GM12872 (cell line): ENCODE results near the gene IL1RL1.

Experiments used
- TF ChIP-seq, protein P1 (sequence below): IDR thresholded peaks from 3 replicates; pipeline ENCODE4 v1.5.1; 2011; ENCODE audit warnings: low read depth, mild to moderate bottlenecking, low read length, moderate library complexity; ENCODE audit not compliant: insufficient read depth

IL1RL1 gene

DNA sequence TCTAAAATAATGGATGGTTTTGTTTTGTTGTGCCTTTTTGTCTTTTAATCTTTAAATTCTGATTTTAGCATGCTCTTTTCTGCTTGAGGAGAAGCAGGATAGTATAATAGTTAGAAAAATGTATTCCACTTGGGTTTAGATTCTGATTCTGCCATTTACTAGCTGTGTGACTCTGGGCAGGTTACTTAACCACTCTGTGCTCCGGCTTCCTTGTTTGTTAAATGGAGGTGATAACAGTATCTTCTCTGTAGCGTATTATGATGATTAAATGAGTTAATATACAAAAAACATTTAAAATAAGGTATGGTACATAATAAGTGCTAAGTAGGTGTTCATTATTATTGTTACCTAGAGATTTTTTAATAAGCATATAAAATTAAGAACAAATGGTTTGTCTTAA is 84.6 kb downstream of the IL1RL1 start:
- TF ChIP-seq, protein P1, sequence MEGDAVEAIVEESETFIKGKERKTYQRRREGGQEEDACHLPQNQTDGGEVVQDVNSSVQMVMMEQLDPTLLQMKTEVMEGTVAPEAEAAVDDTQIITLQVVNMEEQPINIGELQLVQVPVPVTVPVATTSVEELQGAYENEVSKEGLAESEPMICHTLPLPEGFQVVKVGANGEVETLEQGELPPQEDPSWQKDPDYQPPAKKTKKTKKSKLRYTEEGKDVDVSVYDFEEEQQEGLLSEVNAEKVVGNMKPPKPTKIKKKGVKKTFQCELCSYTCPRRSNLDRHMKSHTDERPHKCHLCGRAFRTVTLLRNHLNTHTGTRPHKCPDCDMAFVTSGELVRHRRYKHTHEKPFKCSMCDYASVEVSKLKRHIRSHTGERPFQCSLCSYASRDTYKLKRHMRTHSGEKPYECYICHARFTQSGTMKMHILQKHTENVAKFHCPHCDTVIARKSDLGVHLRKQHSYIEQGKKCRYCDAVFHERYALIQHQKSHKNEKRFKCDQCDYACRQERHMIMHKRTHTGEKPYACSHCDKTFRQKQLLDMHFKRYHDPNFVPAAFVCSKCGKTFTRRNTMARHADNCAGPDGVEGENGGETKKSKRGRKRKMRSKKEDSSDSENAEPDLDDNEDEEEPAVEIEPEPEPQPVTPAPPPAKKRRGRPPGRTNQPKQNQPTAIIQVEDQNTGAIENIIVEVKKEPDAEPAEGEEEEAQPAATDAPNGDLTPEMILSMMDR: no peak

DNA sequence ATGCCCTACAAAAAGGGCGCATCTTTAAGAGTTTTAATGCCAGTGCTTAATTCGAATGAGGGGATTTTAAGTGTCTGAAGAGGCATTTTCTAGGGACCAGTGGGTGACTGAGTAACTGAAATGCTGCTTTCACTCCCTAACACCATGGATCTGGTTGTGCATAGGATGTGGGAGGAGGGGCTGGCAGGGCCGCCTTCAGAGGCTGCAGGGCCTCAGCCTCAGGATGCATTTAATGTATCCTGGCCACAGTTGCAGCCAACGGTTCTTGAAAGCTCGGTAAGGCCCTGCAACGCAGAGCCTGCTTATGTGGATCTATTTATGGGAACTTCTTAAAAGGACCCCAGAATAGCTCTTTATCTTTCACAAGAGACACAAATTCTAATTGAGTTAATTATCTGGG is 85.8 kb downstream of the IL1RL1 start:
- TF ChIP-seq, protein P1: no peak

DNA sequence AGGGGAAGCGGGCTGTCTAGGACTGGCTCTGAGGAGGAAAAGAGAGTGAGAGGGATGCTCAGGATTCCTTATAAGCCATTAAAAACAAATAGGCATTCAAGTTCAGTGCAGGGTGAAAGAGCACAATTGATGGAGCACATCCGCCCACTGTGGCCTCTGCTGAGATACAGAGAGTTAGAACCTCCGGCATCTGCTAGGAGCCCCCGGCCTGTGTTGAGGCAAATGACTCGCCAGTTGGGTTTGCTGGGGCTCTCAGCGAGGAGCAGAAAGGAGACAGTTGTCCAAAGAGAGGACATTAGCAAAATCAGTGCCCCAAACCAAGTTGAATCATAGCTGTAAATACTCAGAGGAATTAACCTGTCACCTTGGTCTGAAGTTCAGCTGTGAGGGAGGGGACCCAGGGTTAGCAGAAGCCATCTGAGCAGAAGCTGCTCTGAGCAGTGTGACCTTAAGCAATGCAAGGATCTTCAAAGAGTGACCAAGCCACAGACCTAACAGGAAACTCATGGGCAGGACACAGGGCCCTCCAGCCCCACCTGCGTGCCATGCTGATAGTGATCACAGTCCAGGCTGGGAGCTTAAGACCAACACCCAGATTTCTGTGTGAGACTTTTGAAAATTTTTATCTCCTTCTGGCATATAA is 88.3 kb downstream of the IL1RL1 start:
- TF ChIP-seq, protein P1: no peak

DNA sequence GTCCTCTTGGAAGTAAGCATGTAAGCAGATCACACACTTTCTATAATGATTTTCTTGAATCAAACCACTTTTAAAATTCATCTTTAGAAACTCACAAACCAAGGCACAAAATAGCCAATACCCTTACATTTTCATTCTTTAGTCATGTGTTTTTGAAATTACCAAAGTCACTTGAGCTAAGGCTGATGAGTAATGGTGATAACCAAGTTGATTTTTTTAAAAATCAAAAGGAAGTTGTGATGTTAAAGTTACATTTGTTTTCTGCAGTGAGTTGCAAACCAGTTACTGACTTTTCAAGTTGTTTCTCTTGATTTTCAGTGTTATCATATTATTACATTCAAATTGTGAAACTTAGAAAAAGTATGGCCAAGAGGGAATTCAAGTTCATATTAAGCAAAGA is 90.1 kb downstream of the IL1RL1 start:
- TF ChIP-seq, protein P1: no peak
